Measurements from ENCODE around the gene NPM1. TPM values are rescaled to one million over a fixed set of nuclear protein-coding genes. Genes with fewer than 3 reads are reported as not detected.
A peak's percentile ranks its signal among the peaks of the same experiment; 100 is the strongest.

The NPM1 gene
- total RNA-seq, 2 donors from 2014 or later = 1,005 to 1,022 TPM

- Mint-ChIP-seq H3K4me1 (no peaks in the 10 kb centered on the region), H3K4me3 (no peak overlapping the region), H3K27ac (no peak overlapping the region), H3K27me3 (peaks cover 17% of the 10 kb centered on the region), H3K36me3 (ENCODE audit: low read depth) (no peaks in the 10 kb centered on the region)
- no peaks in the 10 kb centered on the region for H3K9me3 ChIP-seq (ENCODE audit: control insufficient read depth, low read length, poor library complexity, severe bottlenecking)
- DNase-seq = no peak
- ATAC-seq = no peak
These were observed 56.9 kb downstream of the NPM1 start for GRCh38 chr5:171444582-171444981.

GRCh38 chr5:171445644-171446516 lies 58.2 kb downstream of the NPM1 start:
- no peak overlapping the region for H3K27ac Mint-ChIP-seq
- DNase-seq (no peak), ATAC-seq (no peak)
- H3K36me3 Mint-ChIP-seq (ENCODE audit: low read depth) = no peaks in the 10 kb centered on the region
- H3K9me3 ChIP-seq (ENCODE audit: control insufficient read depth, low read length, poor library complexity, severe bottlenecking) = no peaks in the 10 kb centered on the region
- no peaks in the 10 kb centered on the region for H3K4me1 Mint-ChIP-seq
- no peak overlapping the region for H3K4me3 Mint-ChIP-seq
- H3K27me3 Mint-ChIP-seq = peaks cover 25% of the 10 kb centered on the region

DNA sequence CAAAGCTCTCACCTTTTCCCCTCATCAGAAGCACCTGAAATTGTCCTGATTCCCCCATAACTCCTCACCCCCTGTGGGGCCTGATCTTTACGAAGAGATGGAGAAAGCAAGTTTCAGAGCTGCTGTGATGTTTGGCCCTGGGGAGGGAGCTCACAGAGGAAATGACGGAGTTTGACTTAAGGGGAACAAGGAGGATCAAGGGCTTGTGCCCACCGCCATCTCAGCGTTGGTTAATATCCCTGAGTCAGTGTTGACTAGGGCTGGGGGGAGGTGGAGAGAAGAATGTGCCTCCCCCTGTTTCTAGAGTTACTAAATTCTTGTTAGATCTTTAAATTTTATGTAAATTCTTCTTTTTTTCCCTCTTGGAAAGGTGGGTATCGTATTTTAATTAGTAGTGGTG lies 59.6 kb downstream of the NPM1 start:
- ATAC-seq (no peak), DNase-seq (no peak)
- H3K36me3 Mint-ChIP-seq (ENCODE audit: low read depth) = peaks cover 2% of the 10 kb centered on the region
- H3K4me1 Mint-ChIP-seq = peaks cover 5% of the 10 kb centered on the region
- H3K4me3 Mint-ChIP-seq = no peak overlapping the region
- H3K27me3 Mint-ChIP-seq = peaks cover 35% of the 10 kb centered on the region
- no peaks in the 10 kb centered on the region for H3K9me3 ChIP-seq (ENCODE audit: control insufficient read depth, low read length, poor library complexity, severe bottlenecking)
- no peak overlapping the region for H3K27ac Mint-ChIP-seq

DNA sequence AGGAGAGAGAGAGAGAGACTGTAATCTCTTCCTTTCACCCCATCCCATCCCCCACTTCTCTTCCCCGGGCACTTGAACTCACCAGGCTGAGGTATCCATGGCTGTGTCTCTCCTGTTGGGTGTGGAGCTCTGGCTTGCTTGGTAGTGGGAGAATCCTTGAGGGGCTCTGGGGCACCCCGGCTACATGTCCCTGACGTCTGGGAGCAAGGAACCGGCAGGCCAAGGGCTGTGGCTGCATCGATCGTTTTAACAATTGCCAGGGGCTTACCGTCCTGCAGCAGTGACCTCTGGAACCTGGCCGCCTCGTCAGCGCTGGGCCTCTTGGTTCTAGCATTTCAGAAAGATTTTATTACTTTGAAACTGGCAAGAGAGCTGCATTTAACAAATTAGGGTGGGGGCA lies 61.8 kb downstream of the NPM1 start:
- Mint-ChIP-seq H3K4me1 (peaks cover 5% of the 10 kb centered on the region), H3K4me3 (no peak overlapping the region), H3K27me3 (peaks cover 53% of the 10 kb centered on the region), H3K36me3 (ENCODE audit: low read depth) (peaks cover 4% of the 10 kb centered on the region), H3K27ac (no peak overlapping the region)
- ATAC-seq = no peak
- H3K9me3 ChIP-seq (ENCODE audit: control insufficient read depth, low read length, poor library complexity, severe bottlenecking) = no peaks in the 10 kb centered on the region
- no peak for DNase-seq

DNA sequence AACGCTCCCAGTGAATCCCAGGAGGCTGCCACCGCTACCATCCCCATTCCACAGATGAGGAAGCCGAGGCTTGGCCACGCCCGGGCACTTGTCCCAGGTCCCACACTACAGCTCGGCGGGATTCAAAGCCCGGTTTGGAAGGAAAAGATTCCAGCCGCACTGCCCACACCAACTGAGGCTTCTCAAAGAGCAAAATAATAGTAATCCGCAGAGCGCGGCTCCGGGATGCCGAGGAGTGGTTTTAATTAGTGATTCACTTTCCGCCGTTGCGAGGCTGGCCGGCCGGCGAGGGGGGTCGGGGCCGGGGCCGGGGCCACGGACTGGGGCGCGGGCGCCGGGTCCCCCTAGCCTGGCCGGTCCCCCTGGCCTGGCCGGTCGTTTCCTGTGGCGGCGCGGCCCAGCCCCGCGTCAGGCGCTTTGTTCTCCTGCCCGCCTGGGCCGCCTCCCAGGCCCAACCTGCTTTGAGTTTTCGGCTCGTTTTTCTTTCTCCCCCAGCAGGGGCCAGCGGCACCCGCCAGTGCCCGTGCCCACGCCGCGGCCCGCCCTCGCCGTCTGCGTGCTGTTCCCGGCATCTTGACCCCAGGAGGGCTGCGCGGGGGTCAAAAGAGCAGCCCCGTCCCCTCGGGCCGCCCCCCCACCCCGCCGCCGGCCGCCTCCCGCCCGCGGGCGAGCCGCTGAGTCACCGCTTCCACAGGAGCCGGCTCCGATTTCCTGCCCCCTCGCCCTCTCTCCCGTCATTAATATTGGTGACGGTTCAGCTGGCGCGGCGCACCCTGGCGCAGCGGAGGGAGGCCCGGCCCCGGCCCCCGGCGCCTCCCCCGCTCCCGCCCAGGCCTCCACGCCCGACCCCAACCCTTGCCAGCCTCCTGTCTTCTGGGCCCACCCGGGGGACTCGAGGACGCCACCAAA lies 63.0 kb downstream of the NPM1 start:
- H3K4me3 Mint-ChIP-seq = peak overlapping the region; percentile 84
- H3K36me3 Mint-ChIP-seq (ENCODE audit: low read depth) = peaks cover 4% of the 10 kb centered on the region
- H3K9me3 ChIP-seq (ENCODE audit: control insufficient read depth, low read length, poor library complexity, severe bottlenecking) = no peaks in the 10 kb centered on the region
- H3K27ac Mint-ChIP-seq = no peak overlapping the region
- peaks cover 56% of the 10 kb centered on the region for H3K27me3 Mint-ChIP-seq
- H3K4me1 Mint-ChIP-seq = peaks cover 5% of the 10 kb centered on the region
- DNase-seq (no peak), ATAC-seq (peak; percentile 27)

DNA sequence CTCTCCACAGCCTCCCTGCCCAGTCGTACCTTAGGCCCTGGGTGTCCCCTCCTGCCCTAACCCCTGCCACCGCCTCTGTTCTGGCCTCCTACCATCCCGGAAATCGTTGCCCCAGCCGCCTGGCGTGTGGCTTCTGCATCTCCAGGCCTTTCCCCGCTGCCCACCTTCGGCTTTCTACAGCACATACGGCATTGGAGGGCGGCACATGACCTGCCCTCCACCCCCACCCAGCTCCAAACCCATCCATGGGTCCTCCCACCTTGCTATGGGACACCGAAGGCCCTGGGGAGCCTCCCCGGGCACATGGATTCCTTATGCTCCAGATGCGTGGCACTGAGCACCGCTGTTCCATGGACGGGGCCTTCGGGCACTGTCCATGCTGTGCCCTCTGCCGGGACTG lies 63.8 kb downstream of the NPM1 start:
- no peaks in the 10 kb centered on the region for H3K9me3 ChIP-seq (ENCODE audit: control insufficient read depth, low read length, poor library complexity, severe bottlenecking)
- ATAC-seq (no peak), DNase-seq (no peak)
- peaks cover 5% of the 10 kb centered on the region for H3K4me1 Mint-ChIP-seq
- H3K4me3 Mint-ChIP-seq = peak overlapping the region; percentile 84
- no peak overlapping the region for H3K27ac Mint-ChIP-seq
- peaks cover 56% of the 10 kb centered on the region for H3K27me3 Mint-ChIP-seq
- peaks cover 4% of the 10 kb centered on the region for H3K36me3 Mint-ChIP-seq (ENCODE audit: low read depth)

- no peak overlapping the region for H3K27ac Mint-ChIP-seq
- H3K27me3 Mint-ChIP-seq = peaks cover 53% of the 10 kb centered on the region
- H3K9me3 ChIP-seq (ENCODE audit: control insufficient read depth, low read length, poor library complexity, severe bottlenecking) = no peaks in the 10 kb centered on the region
- H3K4me3 Mint-ChIP-seq = no peak overlapping the region
- DNase-seq (no peak), ATAC-seq (no peak)
- peaks cover 6% of the 10 kb centered on the region for H3K36me3 Mint-ChIP-seq (ENCODE audit: low read depth)
- H3K4me1 Mint-ChIP-seq = peaks cover 5% of the 10 kb centered on the region
These were observed 65.5 kb downstream of the NPM1 start for GRCh38 chr5:171453056-171453725.

DNA sequence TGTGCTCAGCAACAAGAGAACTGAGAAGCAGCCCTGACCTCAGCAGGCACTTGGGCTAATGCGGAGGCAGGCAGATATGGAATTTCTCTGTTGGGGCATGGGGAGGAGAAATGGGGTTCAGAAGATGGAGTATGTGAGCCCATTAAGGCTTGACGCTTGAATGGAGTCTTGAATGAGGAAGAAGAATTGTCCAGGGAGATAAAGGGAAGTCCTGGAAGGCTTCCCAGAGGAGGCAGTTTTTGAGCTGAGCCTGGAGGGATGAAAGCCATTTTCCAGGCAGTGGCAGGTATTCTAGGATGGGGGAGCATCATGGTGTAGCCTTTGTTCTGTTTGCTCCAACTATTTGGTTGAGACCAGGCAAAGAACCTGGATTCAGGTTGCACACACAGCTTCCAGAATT lies 66.3 kb downstream of the NPM1 start:
- no peak for DNase-seq
- Mint-ChIP-seq H3K4me1 (peaks cover 5% of the 10 kb centered on the region), H3K27me3 (peaks cover 45% of the 10 kb centered on the region), H3K27ac (no peak overlapping the region), H3K36me3 (ENCODE audit: low read depth) (peaks cover 6% of the 10 kb centered on the region), H3K4me3 (no peak overlapping the region)
- no peaks in the 10 kb centered on the region for H3K9me3 ChIP-seq (ENCODE audit: control insufficient read depth, low read length, poor library complexity, severe bottlenecking)
- ATAC-seq = no peak

- H3K4me3 Mint-ChIP-seq = no peak overlapping the region
- H3K9me3 ChIP-seq (ENCODE audit: control insufficient read depth, low read length, poor library complexity, severe bottlenecking) = no peaks in the 10 kb centered on the region
- H3K27ac Mint-ChIP-seq = no peak overlapping the region
- peaks cover 5% of the 10 kb centered on the region for H3K4me1 Mint-ChIP-seq
- peaks cover 6% of the 10 kb centered on the region for H3K36me3 Mint-ChIP-seq (ENCODE audit: low read depth)
- ATAC-seq (no peak), DNase-seq (no peak)
- peaks cover 44% of the 10 kb centered on the region for H3K27me3 Mint-ChIP-seq
These were observed 66.9 kb downstream of the NPM1 start for GRCh38 chr5:171454549-171454948.

DNA sequence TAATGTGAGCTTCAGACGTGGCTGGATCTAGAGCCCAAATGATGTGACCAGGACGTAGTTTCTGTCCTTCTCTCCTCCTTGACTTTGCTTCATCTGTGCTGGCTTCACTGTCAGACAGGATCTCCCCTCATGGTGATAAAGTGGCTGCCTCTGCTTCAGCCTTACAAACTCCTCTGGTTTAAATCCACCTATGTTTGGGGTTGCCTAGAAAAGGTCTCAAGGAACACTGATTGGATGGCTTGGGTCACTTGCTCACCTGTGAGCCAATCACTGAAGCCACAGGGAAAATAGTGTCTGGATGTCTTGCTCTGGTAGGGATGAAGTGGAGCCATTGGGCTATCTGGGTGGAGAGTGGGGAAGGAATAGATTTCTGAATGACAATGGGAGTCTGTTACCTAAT lies 67.9 kb downstream of the NPM1 start:
- Mint-ChIP-seq H3K4me3 (no peak overlapping the region), H3K36me3 (ENCODE audit: low read depth) (peaks cover 6% of the 10 kb centered on the region), H3K27ac (no peak overlapping the region), H3K4me1 (peaks cover 5% of the 10 kb centered on the region), H3K27me3 (peaks cover 41% of the 10 kb centered on the region)
- no peaks in the 10 kb centered on the region for H3K9me3 ChIP-seq (ENCODE audit: control insufficient read depth, low read length, poor library complexity, severe bottlenecking)
- DNase-seq (no peak), ATAC-seq (no peak)

- Mint-ChIP-seq H3K27me3 (peaks cover 29% of the 10 kb centered on the region), H3K27ac (no peak overlapping the region), H3K36me3 (ENCODE audit: low read depth) (peaks cover 4% of the 10 kb centered on the region), H3K4me1 (no peaks in the 10 kb centered on the region), H3K4me3 (no peak overlapping the region)
- DNase-seq = no peak
- no peak for ATAC-seq
- H3K9me3 ChIP-seq (ENCODE audit: control insufficient read depth, low read length, poor library complexity, severe bottlenecking) = no peaks in the 10 kb centered on the region
These were observed 69.7 kb downstream of the NPM1 start for GRCh38 chr5:171457208-171457981.

GRCh38 chr5:171459839-171460238 lies 72.2 kb downstream of the NPM1 start:
- H3K36me3 Mint-ChIP-seq (ENCODE audit: low read depth) = peaks cover 2% of the 10 kb centered on the region
- ATAC-seq = no peak

More at GRCh38 chr5:171459839-171460238, 72.2 kb downstream of the NPM1 start:
- Mint-ChIP-seq H3K4me1 (no peaks in the 10 kb centered on the region), H3K27ac (no peak overlapping the region), H3K4me3 (no peak overlapping the region), H3K27me3 (peaks cover 32% of the 10 kb centered on the region)
- DNase-seq = no peak
- H3K9me3 ChIP-seq (ENCODE audit: control insufficient read depth, low read length, poor library complexity, severe bottlenecking) = no peaks in the 10 kb centered on the region
